Activated B cell treated with CpG ODN at 0.5 μM for 24 hours (primary cell): ENCODE measurements around the gene STRADA. TPM values are rescaled to one million over a fixed set of nuclear protein-coding genes. Genes with fewer than 3 reads are reported as not detected.
"Not testable (repeated sequence)": the region's sequence is repeated elsewhere in the genome, so short reads cannot be mapped to it uniquely, and the experiment has no call there.

Experiments used
- ATAC-seq: fragments of 200-7000 bp; cut with Tn5 transposase; one replicate; pipeline ENCODE4 v1.10.0; 2021; ENCODE audit warnings: low read depth, mild to moderate bottlenecking, moderate library complexity
- CTCF ChIA-PET: fragments of 350-600 bp; sonication (Branson Sonifier 250); formaldehyde crosslinking; loops from one replicate; lab custom pipeline; 2021; ENCODE audit warnings: antibody characterized with exemption; lab: Charles Lee
- POLR2A ChIA-PET: fragments of 350-600 bp; sonication (Branson Sonifier 250); formaldehyde crosslinking; loops from one replicate; lab custom pipeline; 2021; ENCODE audit warnings: antibody characterized with exemption; lab: Charles Lee
- DNase-seq: peaks from one replicate; pipeline ENCODE4 v3.0.0; 2022
- H3K27ac Mint-ChIP-seq: one replicate; pipeline ENCODE4 v1.8.0; 2020; ENCODE audit warnings: mixed read lengths
- H3K27me3 Mint-ChIP-seq: one replicate; pipeline ENCODE4 v1.8.0; 2021; ENCODE audit warnings: mixed read lengths
- H3K36me3 Mint-ChIP-seq: one replicate; pipeline ENCODE4 v1.8.0; 2021; ENCODE audit warnings: low read depth, mixed read lengths
- H3K4me1 Mint-ChIP-seq: one replicate; pipeline ENCODE4 v1.8.0; 2021; ENCODE audit warnings: mixed read lengths
- H3K4me3 Mint-ChIP-seq: one replicate; pipeline ENCODE4 v1.8.0; 2020; ENCODE audit warnings: mild to moderate bottlenecking, mixed read lengths
- H3K9me3 Mint-ChIP-seq: one replicate; pipeline ENCODE4 v1.8.0; 2020; ENCODE audit warnings: mixed read lengths
- intact Hi-C: fragments of 100-400 bp; cut with micrococcal nuclease; formaldehyde crosslinking; loops from one replicate; pipeline ENCODE4 v1.15.1; 2024
- total RNA-seq: library from RNA; stranded (reverse); gene quantifications from 2 replicates; pipeline ENCODE4 v1.2.3, GENCODE V29; 2022
- TF ChIP-seq, protein P1 (sequence below): fragments of 200-600 bp; IDR thresholded peaks from one replicate; pipeline ENCODE4 v1.8.0; 2022; ENCODE audit warnings: antibody characterized with exemption, mild to moderate bottlenecking

Gene STRADA
- total RNA-seq, 1 donor from 2014 or later: 80.2 TPM

GRCh38 chr17:63722403-63722802 is 19.2 kb downstream of the STRADA start:
- Mint-ChIP-seq H3K9me3 (no peaks in the 10 kb centered on the region), H3K27ac (no peak overlapping the region), H3K27me3 (no peaks in the 10 kb centered on the region), H3K4me1 (no peaks in the 10 kb centered on the region), H3K4me3 (no peak overlapping the region), H3K36me3 (peaks cover 43% of the 10 kb centered on the region)
- intact Hi-C loops: no loop called here
- no peak for DNase-seq
- TF ChIP-seq, protein P1, sequence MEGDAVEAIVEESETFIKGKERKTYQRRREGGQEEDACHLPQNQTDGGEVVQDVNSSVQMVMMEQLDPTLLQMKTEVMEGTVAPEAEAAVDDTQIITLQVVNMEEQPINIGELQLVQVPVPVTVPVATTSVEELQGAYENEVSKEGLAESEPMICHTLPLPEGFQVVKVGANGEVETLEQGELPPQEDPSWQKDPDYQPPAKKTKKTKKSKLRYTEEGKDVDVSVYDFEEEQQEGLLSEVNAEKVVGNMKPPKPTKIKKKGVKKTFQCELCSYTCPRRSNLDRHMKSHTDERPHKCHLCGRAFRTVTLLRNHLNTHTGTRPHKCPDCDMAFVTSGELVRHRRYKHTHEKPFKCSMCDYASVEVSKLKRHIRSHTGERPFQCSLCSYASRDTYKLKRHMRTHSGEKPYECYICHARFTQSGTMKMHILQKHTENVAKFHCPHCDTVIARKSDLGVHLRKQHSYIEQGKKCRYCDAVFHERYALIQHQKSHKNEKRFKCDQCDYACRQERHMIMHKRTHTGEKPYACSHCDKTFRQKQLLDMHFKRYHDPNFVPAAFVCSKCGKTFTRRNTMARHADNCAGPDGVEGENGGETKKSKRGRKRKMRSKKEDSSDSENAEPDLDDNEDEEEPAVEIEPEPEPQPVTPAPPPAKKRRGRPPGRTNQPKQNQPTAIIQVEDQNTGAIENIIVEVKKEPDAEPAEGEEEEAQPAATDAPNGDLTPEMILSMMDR: no peak
- ChIA-PET CTCF (interaction anchor here (1.1 kb wide), 1 partner anchor 12 kb away, joined by 7 read pairs; no protein-coding TSS in a partner anchor), POLR2A (interaction anchor here (0.5 to 1.3 kb wide), 3 partner anchors 18 to 81 kb away, joined by 3 read pairs; partner anchors contain the start of gene LIMD2)
- ATAC-seq: no peak

- H3K36me3 Mint-ChIP-seq: peaks cover 40% of the 10 kb centered on the region
- H3K4me1 Mint-ChIP-seq, H3K27me3 Mint-ChIP-seq, ATAC-seq, CTCF ChIA-PET, H3K27ac Mint-ChIP-seq, H3K9me3 Mint-ChIP-seq, DNase-seq, H3K4me3 Mint-ChIP-seq: not testable (repeated sequence)
- POLR2A ChIA-PET: interaction anchor here (0.6 kb wide), 2 partner anchors 11 to 755 kb away, joined by 3 to 6 read pairs; no protein-coding TSS in a partner anchor
- intact Hi-C loops: loop anchor here (1.0 kb wide), 1 partner anchor 11 kb away; no protein-coding TSS in a partner anchor
Measured at GRCh38 chr17:63720194-63720593, 21.4 kb downstream of the STRADA start.

- POLR2A ChIA-PET: interaction anchor here (0.6 kb wide), 1 partner anchor 96 kb away, joined by 4 read pairs; no protein-coding TSS in a partner anchor
- H3K4me3 Mint-ChIP-seq: no peak overlapping the region
Measured at GRCh38 chr17:63718988-63719387, 22.6 kb downstream of the STRADA start.

GRCh38 chr17:63716426-63716825 is 25.2 kb downstream of the STRADA start:
- no peak for ATAC-seq
- Mint-ChIP-seq H3K27ac (no peak overlapping the region), H3K4me3 (no peak overlapping the region), H3K9me3 (no peaks in the 10 kb centered on the region), H3K36me3 (peaks cover 49% of the 10 kb centered on the region), H3K4me1 (no peaks in the 10 kb centered on the region), H3K27me3 (no peaks in the 10 kb centered on the region)
- intact Hi-C loops: no loop called here
- ChIA-PET CTCF (no interaction called here), POLR2A (no interaction called here)
- TF ChIP-seq, protein P1: no peak
- no peak for DNase-seq

More at GRCh38 chr17:63718988-63719387, 22.6 kb downstream of the STRADA start:
- CTCF ChIA-PET: no interaction called here
- intact Hi-C loops: no loop called here
- H3K4me1 Mint-ChIP-seq: no peaks in the 10 kb centered on the region
- no peaks in the 10 kb centered on the region for H3K9me3 Mint-ChIP-seq
- peaks cover 43% of the 10 kb centered on the region for H3K36me3 Mint-ChIP-seq
- ATAC-seq (no peak), DNase-seq (no peak)
- TF ChIP-seq, protein P1: no peak
- no peaks in the 10 kb centered on the region for H3K27me3 Mint-ChIP-seq
- no peak overlapping the region for H3K27ac Mint-ChIP-seq

DNA sequence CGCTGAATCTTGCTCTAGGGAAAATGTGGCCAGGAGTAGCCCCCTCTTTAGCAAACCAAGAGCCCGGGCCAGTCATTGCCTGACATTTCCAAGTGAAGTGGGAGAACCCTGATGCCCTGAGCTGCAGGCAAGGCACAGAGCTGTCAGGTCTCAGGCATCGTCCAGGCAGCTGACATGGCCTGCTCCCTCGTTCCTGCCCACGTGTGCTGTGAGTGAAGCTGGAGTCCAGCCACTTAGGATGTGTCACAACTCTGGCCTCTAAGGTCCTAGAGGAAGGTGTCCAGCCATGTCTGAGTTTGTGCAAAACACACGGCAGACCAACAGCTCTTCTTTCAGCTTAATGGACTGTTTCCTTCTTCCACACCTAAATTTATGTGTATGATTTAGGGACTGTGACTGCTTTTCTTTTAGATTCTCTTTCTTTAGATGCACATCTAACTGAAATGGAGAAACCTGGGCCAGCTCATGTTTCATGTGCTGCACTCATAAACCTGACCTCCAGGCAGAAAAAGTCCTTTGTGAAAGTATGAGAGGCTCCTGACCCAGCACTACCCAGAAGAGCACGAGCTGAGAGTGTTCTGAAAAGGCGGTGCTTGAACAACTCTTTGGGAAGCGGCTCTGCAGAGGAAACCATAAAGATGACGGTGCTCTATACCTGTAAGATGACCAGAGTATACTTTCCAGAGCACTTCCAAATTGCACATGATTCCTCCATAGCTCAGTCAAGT is 26.9 kb downstream of the STRADA start:
- Mint-ChIP-seq H3K9me3 (no peaks in the 10 kb centered on the region), H3K4me3 (no peak overlapping the region), H3K4me1 (peaks cover 7% of the 10 kb centered on the region), H3K36me3 (peaks cover 62% of the 10 kb centered on the region), H3K27me3 (no peaks in the 10 kb centered on the region), H3K27ac (no peak overlapping the region)
- ChIA-PET CTCF (no interaction called here), POLR2A (interaction anchor here (1.1 to 1.3 kb wide), 2 partner anchors 12 to 19 kb away, joined by 3 read pairs; no protein-coding TSS in a partner anchor)
- ATAC-seq: no peak
- DNase-seq: no peak
- TF ChIP-seq, protein P1: no peak
- intact Hi-C loops: no loop called here
